Right ventricle myocardium superior (tissue), 1 donor: ENCODE results near the gene TSSC4. TPM values are rescaled to one million over a fixed set of nuclear protein-coding genes. Genes with fewer than 3 reads are reported as not detected.
A peak's percentile ranks its signal among the peaks of the same experiment; 100 is the strongest.
"Not testable (repeated sequence)": the region's sequence is repeated elsewhere in the genome, so short reads cannot be mapped to it uniquely, and the experiment has no call there.

Experiments
- ATAC-seq: fragments of 200-7000 bp; cut with Tn5 transposase; one replicate; pipeline ENCODE4 v1.9.1; 2020; ENCODE audit warnings: mild to moderate bottlenecking; ENCODE audit not compliant: poor library complexity
- DNase-seq: peaks from one replicate; pipeline ENCODE4 v3.0.0-alpha.2; 2020
- intact Hi-C: fragments of 100-400 bp; cut with DNase I; formaldehyde crosslinking; loops from one replicate; pipeline ENCODE4 v1.11.2; 2022
- long read RNA-seq: library from polyadenylated mRNA; unstranded; transcript quantifications from one replicate; pipeline ENCODE4 v2.0.0, GENCODE V29; 2021
- total RNA-seq: library from RNA; stranded (reverse); fragmentation: NEBNext Ultra II Directional; extraction: Animal tissue kit (Norgen Biotek cat#: 25700); gene quantifications from one replicate; pipeline ENCODE4 v1.2.1, GENCODE V29; 2021
- donor health status: DM: no; HTN: yes; CAD: no; lungs with severe emphysema.

TSSC4 gene
- total RNA-seq = 36.2 TPM
- long read RNA-seq, transcript TSSC4-201 (3 exons, 1,686 nt) = major isoform, 89 of 101 reads
- long read RNA-seq, partial matches to known transcripts = 0 of 101 reads
- long read RNA-seq, other reads (novel, unspliced or antisense) = 7 of 101 reads

GRCh38 chr11:2400069-2400761, at the start of gene TSSC4:
TSSC4 (plus strand) TSS chr11:2400750; CDS start chr11:2402634, 1,884 bp downstream.
- DNase-seq = peak; percentile 100
- ATAC-seq = peak; percentile 93
- intact Hi-C loops = loop anchor here (5.0 kb wide), 1 partner anchor 93 kb away; no protein-coding TSS in a partner anchor

GRCh38 chr11:2351701-2352100, 48.8 kb upstream of the TSSC4 start:
- intact Hi-C loops = no loop called here
- DNase-seq (no peak), ATAC-seq (no peak)

- intact Hi-C loops = no loop called here
- DNase-seq = no peak
- ATAC-seq = no peak
These were observed 48.1 kb upstream of the TSSC4 start for GRCh38 chr11:2352420-2352819.

GRCh38 chr11:2355000-2355644, 45.4 kb upstream of the TSSC4 start:
- no peak for ATAC-seq
- no peak for DNase-seq
- intact Hi-C loops = no loop called here

- no peak for ATAC-seq
- no peak for DNase-seq
- intact Hi-C loops = no loop called here
These were observed 43.3 kb upstream of the TSSC4 start for GRCh38 chr11:2357246-2357645.

GRCh38 chr11:2357651-2358050, 42.9 kb upstream of the TSSC4 start:
- DNase-seq, ATAC-seq, intact Hi-C loops: not testable (repeated sequence)

GRCh38 chr11:2358754-2359442, 41.7 kb upstream of the TSSC4 start:
- intact Hi-C loops = no loop called here
- DNase-seq = no peak
- ATAC-seq = no peak

GRCh38 chr11:2359557-2359956, 41.0 kb upstream of the TSSC4 start:
- DNase-seq (no peak), ATAC-seq (no peak)
- intact Hi-C loops = no loop called here

- ATAC-seq = no peak
- no peak for DNase-seq
- intact Hi-C loops = loop anchor here (5.0 kb wide), 1 partner anchor 33 kb away; no protein-coding TSS in a partner anchor
These were observed 40.4 kb upstream of the TSSC4 start for GRCh38 chr11:2360081-2360642.

GRCh38 chr11:2361565-2361964, 39.0 kb upstream of the TSSC4 start:
- intact Hi-C loops = loop anchor here (5.0 kb wide), 1 partner anchor 34 kb away; no protein-coding TSS in a partner anchor
- ATAC-seq = no peak
- DNase-seq = no peak

GRCh38 chr11:2362414-2362813, 38.1 kb upstream of the TSSC4 start:
- DNase-seq (no peak), ATAC-seq (no peak)
- intact Hi-C loops = loop anchor here (5.0 kb wide), 1 partner anchor 35 kb away; no protein-coding TSS in a partner anchor

GRCh38 chr11:2363130-2363529, 37.4 kb upstream of the TSSC4 start:
- ATAC-seq (no peak), DNase-seq (no peak)
- intact Hi-C loops = loop anchor here (5.0 kb wide), 1 partner anchor 36 kb away; no protein-coding TSS in a partner anchor

- no peak for ATAC-seq
- intact Hi-C loops = loop anchor here (5.0 kb wide), 1 partner anchor 36 kb away; no protein-coding TSS in a partner anchor
- DNase-seq = no peak
These were observed 36.8 kb upstream of the TSSC4 start for GRCh38 chr11:2363577-2364370.

- not testable (repeated sequence) for ATAC-seq, DNase-seq
- intact Hi-C loops = loop anchor here (5.0 kb wide), 1 partner anchor 37 kb away; no protein-coding TSS in a partner anchor
These were observed 36.2 kb upstream of the TSSC4 start for GRCh38 chr11:2364386-2364785.

- no peak for DNase-seq
- intact Hi-C loops = no loop called here
- no peak for ATAC-seq
These were observed 34.9 kb upstream of the TSSC4 start for GRCh38 chr11:2365571-2366210.

- intact Hi-C loops = no loop called here
- ATAC-seq = peak; percentile 13
- DNase-seq = no peak
These were observed 34.3 kb upstream of the TSSC4 start for GRCh38 chr11:2366276-2366675.

- ATAC-seq (no peak), DNase-seq (no peak)
- intact Hi-C loops = no loop called here
These were observed 33.8 kb upstream of the TSSC4 start for GRCh38 chr11:2366733-2367132.
